ENCODE results near the gene HOXD8. TPM values are rescaled to one million over a fixed set of nuclear protein-coding genes. Genes with fewer than 3 reads are reported as not detected.
A peak's percentile ranks its signal among the peaks of the same experiment; 100 is the strongest.

Gene HOXD8
- total RNA-seq, 4 donors from 2014 or later: 7.8 to 23.5 (median 13.4) TPM

DNA sequence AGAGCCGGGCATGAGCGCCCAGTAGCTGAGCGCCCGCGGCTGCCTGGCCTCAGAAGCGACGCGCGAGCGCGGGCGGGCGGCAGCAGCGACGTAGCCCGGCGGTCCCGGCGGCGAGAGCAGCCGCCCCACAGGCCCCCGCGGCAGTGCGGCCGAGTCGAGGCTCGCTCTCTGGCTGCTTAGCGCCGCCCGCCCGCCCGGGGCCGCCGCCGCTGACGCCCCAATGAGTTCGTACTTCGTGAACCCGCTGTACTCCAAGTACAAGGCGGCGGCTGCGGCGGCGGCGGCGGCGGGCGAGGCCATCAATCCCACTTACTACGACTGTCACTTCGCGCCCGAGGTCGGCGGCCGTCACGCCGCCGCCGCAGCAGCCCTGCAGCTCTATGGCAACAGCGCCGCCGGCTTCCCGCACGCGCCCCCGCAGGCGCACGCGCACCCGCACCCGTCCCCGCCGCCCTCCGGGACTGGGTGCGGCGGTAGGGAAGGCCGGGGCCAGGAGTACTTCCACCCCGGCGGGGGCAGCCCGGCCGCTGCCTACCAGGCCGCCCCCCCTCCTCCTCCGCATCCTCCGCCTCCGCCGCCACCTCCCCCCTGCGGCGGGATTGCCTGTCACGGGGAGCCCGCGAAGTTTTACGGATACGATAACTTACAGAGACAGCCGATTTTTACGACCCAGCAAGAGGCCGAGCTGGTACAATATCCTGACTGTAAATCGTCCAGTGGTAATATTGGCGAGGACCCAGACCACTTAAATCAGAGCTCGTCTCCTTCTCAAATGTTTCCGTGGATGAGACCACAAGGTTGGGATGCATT is 847 bp downstream of the HOXD8 start:
- peaks cover 15 to 62% (median 35%) of the 10 kb centered on the region in 4 donors for H3K4me1 ChIP-seq
- H3K27ac ChIP-seq: peak overlapping the region; percentile 94 to 96 (median 94)
- H3K4me3 ChIP-seq: peak overlapping the region; percentile 32 to 68 (median 50)
- DNase-seq: peak; percentile 56
- H3K27me3 ChIP-seq: peaks cover 71% of the 10 kb centered on the region
- in situ Hi-C loops (cut with MboI; ENCODE audit: low pct_ligation_motif_present in 1 of 4, low pct_unique_long_range_greater_than_20kb in 1 of 4, low sequenced_read_pairs in 3 of 4) (loop anchor here in 1 of 4 donors (25.0 kb wide), 1 partner anchor 682 kb away; no protein-coding TSS in a partner anchor), intact Hi-C loops (cut with DNase I; ENCODE audit: low total_unique reads) (no loop called here)
- TF ChIP-seq EP300 (IDR thresholded peaks at IDR 0.05; ENCODE audit: low read depth) (no peak), POLR2AphosphoS5 (IDR thresholded peaks at IDR 0.05) (peak; percentile 18 to 49 (median 26)), POLR2A (IDR thresholded peaks at IDR 0.05) (peak; percentile 9)
- TF ChIP-seq, protein P1, sequence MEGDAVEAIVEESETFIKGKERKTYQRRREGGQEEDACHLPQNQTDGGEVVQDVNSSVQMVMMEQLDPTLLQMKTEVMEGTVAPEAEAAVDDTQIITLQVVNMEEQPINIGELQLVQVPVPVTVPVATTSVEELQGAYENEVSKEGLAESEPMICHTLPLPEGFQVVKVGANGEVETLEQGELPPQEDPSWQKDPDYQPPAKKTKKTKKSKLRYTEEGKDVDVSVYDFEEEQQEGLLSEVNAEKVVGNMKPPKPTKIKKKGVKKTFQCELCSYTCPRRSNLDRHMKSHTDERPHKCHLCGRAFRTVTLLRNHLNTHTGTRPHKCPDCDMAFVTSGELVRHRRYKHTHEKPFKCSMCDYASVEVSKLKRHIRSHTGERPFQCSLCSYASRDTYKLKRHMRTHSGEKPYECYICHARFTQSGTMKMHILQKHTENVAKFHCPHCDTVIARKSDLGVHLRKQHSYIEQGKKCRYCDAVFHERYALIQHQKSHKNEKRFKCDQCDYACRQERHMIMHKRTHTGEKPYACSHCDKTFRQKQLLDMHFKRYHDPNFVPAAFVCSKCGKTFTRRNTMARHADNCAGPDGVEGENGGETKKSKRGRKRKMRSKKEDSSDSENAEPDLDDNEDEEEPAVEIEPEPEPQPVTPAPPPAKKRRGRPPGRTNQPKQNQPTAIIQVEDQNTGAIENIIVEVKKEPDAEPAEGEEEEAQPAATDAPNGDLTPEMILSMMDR (IDR thresholded peaks at IDR 0.05): peak in 1 of 5 experiments; percentile 22
- 5 to 17% methylated on average over 5 to 64 of the region's 100 CpGs for WGBS, 2 donors (ENCODE audit: low coverage in 1 of 2)
- no peaks in the 10 kb centered on the region for H3K9me3 ChIP-seq
- no peaks in the 10 kb centered on the region for H3K36me3 ChIP-seq

DNA sequence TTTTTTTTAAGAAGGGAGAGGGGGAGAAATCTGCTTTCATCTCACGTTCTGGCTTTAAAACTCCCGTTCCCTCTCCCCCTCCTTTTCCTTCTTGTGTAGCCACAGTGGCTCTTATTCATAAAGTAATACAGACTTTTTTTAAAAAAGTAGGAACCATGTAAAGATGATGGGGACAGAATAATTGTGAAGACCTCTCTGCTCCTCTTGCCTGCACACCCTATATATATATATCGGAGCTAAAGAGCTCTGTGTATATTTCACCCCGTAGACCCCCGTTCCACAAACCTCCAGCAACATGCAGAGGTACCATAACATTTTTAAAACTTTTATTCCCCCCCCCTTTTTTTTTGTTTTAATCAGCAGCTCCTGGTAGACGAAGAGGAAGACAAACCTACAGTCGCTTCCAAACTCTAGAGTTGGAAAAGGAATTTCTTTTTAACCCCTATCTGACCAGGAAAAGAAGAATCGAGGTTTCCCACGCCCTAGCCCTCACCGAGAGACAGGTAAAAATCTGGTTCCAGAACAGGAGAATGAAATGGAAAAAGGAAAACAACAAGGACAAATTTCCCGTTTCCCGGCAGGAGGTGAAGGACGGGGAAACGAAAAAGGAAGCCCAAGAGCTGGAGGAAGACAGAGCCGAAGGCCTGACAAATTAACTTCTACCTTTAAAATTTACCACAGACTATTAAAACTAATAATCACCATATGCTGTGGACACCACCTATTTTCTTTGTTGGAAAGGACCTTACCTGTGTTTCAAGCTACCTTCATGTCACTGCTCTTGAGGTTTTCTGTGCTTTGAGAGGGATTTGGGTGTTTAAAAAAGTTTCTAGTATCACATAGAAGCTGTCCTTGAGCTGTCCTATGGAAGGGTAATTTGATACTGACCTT is 1.7 kb downstream of the HOXD8 start:
- H3K4me1 ChIP-seq: peaks cover 18 to 64% (median 41%) of the 10 kb centered on the region in 4 donors
- H3K9me3 ChIP-seq: no peaks in the 10 kb centered on the region
- H3K36me3 ChIP-seq: no peaks in the 10 kb centered on the region
- no peak for DNase-seq
- peak overlapping the region; percentile 94 to 96 (median 94) for H3K27ac ChIP-seq
- no peak for TF ChIP-seq POLR2AphosphoS5 (IDR thresholded peaks at IDR 0.05)
- peak overlapping the region; percentile 32 to 68 (median 50) for H3K4me3 ChIP-seq
- intact Hi-C loops (cut with DNase I; ENCODE audit: low total_unique reads) (no loop called here), in situ Hi-C loops (cut with MboI; ENCODE audit: low pct_ligation_motif_present in 1 of 4, low pct_unique_long_range_greater_than_20kb in 1 of 4, low sequenced_read_pairs in 3 of 4) (loop anchor here in 1 of 4 donors (25.0 kb wide), 1 partner anchor 681 kb away; no protein-coding TSS in a partner anchor)
- peaks cover 65% of the 10 kb centered on the region for H3K27me3 ChIP-seq
- 17 to 28% methylated on average over 6 to 15 of the region's 15 CpGs for WGBS, 2 donors (ENCODE audit: low coverage in 1 of 2)

DNA sequence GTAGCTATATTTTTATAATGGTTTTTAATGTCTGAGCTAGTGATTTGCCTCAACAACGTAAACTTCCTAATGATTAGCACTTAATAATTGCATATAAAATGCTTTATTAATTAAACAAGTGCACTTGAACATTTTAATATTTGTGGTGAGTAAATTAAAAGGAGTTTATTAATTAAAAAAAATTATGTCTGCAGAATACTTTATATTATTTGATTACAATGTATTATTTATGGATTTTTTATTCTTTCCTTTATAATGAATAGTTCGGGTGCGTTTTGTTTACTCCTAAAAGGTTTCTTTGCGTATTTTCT is 2.3 kb downstream of the HOXD8 start:
- peak overlapping the region in 2 of 4 donors; percentile 55 to 68 for H3K4me3 ChIP-seq
- H3K27ac ChIP-seq: peak overlapping the region; percentile 94 to 96 (median 94)
- in situ Hi-C loops (cut with MboI; ENCODE audit: low pct_ligation_motif_present in 1 of 4, low pct_unique_long_range_greater_than_20kb in 1 of 4, low sequenced_read_pairs in 3 of 4): loop anchor here in 1 of 4 donors (25.0 kb wide), 1 partner anchor 680 kb away; no protein-coding TSS in a partner anchor

More for the DNA sequence above, 2.3 kb downstream of the HOXD8 start:
- no peak for DNase-seq
- Histone ChIP-seq H3K27me3 (peaks cover 65% of the 10 kb centered on the region), H3K36me3 (no peaks in the 10 kb centered on the region), H3K9me3 (no peaks in the 10 kb centered on the region), H3K4me1 (peaks cover 18 to 64% (median 41%) of the 10 kb centered on the region in 4 donors)
- TF ChIP-seq, protein P1 (IDR thresholded peaks at IDR 0.05): no peak
- no peak for TF ChIP-seq EP300 (IDR thresholded peaks at IDR 0.05; ENCODE audit: low read depth)
- TF ChIP-seq POLR2AphosphoS5 (IDR thresholded peaks at IDR 0.05): no peak
- TF ChIP-seq POLR2A (IDR thresholded peaks at IDR 0.05): no peak
- intact Hi-C loops (cut with DNase I; ENCODE audit: low total_unique reads): no loop called here
- WGBS, 2 donors (ENCODE audit: low coverage in 1 of 2): 29 to 46% methylated on average over 4 of the region's 4 CpGs
